Right forelimb (tissue), 1 donor: ENCODE results near the gene INPP5D.
"Not testable (repeated sequence)": the region's sequence is repeated elsewhere in the genome, so short reads cannot be mapped to it uniquely, and the experiment has no call there.

ENCODE experiments used
- DNase-seq: peaks from one replicate; pipeline ENCODE4 v3.0.0-alpha.2; 2018

Gene INPP5D

GRCh38 chr2:233059797-233060500 lies at the start of gene INPP5D:
Gene INPP5D (plus strand): TSS chr2:233060342. CDS start chr2:233060479, 137 bp downstream.
- DNase-seq = no peak

- no peak for DNase-seq
Measured at GRCh38 chr2:233010569-233011267, 49.4 kb upstream of the INPP5D start.

GRCh38 chr2:233011268-233011650 lies 48.9 kb upstream of the INPP5D start:
- no peak for DNase-seq

- no peak for DNase-seq
Measured at GRCh38 chr2:233011702-233012131, 48.4 kb upstream of the INPP5D start.

- DNase-seq = no peak
Measured at GRCh38 chr2:233012301-233012971, 47.7 kb upstream of the INPP5D start.

GRCh38 chr2:233013027-233013461 lies 47.1 kb upstream of the INPP5D start, which contains the start of gene NGEF:
Gene NGEF (minus strand): TSS chr2:233013256. CDS start chr2:232974890, 38,366 bp downstream.
- no peak for DNase-seq

- no peak for DNase-seq
Measured at GRCh38 chr2:233013650-233014049, 46.5 kb upstream of the INPP5D start.

- DNase-seq = no peak
Measured at GRCh38 chr2:233015019-233015645, 45.0 kb upstream of the INPP5D start.

- no peak for DNase-seq
Measured at GRCh38 chr2:233017947-233018346, 42.2 kb upstream of the INPP5D start.

- DNase-seq = not testable (repeated sequence)
Measured at GRCh38 chr2:233019610-233020009, 40.5 kb upstream of the INPP5D start.

- DNase-seq = no peak
Measured at GRCh38 chr2:233020454-233020853, 39.7 kb upstream of the INPP5D start.

- DNase-seq = no peak
Measured at GRCh38 chr2:233021771-233022170, 38.4 kb upstream of the INPP5D start.

GRCh38 chr2:233022561-233022960 lies 37.6 kb upstream of the INPP5D start:
- no peak for DNase-seq

GRCh38 chr2:233023007-233023760 lies 37.0 kb upstream of the INPP5D start:
- no peak for DNase-seq

- no peak for DNase-seq
Measured at GRCh38 chr2:233023761-233024410, 36.3 kb upstream of the INPP5D start.

GRCh38 chr2:233025706-233026105 lies 34.4 kb upstream of the INPP5D start:
- no peak for DNase-seq

GRCh38 chr2:233026198-233026813 lies 33.8 kb upstream of the INPP5D start:
- DNase-seq = no peak

- DNase-seq = no peak
Measured at GRCh38 chr2:233029321-233029720, 30.8 kb upstream of the INPP5D start.

- DNase-seq = no peak
Measured at GRCh38 chr2:233031556-233032500, 28.3 kb upstream of the INPP5D start.
